Endothelial cell of umbilical vein (primary cell): ENCODE results near the gene CIC. TPM values are rescaled to one million over a fixed set of nuclear protein-coding genes. Genes with fewer than 3 reads are reported as not detected.

Experiments used
- BruUV-seq: library from RNA; stranded (reverse); fragments of 400-500 nt; replicated peaks from 2 replicates; lab custom pipeline; 2021; lab: Mats Ljungman, UMichigan
- CTCF ChIA-PET: fragments of 300-600, 350-600 bp; sonication (Branson Sonifier 250); formaldehyde crosslinking; loops from one replicate; lab custom pipeline; 2021; ENCODE audit warnings: antibody characterized with exemption, inconsistent platforms; lab: Charles Lee
- POLR2A ChIA-PET: fragments of 300-600, 350-600 bp; sonication (Branson Sonifier 250); formaldehyde crosslinking; loops from one replicate; lab custom pipeline; 2021; ENCODE audit warnings: antibody characterized with exemption, inconsistent platforms; lab: Charles Lee
- DNase-seq: peaks from one replicate; pipeline ENCODE4 v3.0.0-alpha.2; 2011; ENCODE audit warnings: low read depth, low spot score
- FAIRE-seq: peaks from 2 replicates; lab custom pipeline; 2011; peaks lifted over from hg19 to GRCh38; lab: Jason Lieb, UNC
- H2AFZ ChIP-seq: 2 replicates; pipeline ENCODE4 v1.6.0; 2012; ENCODE audit warnings: low read depth, low read length, control low read depth, inconsistent platforms
- H3K27ac ChIP-seq: 2 replicates; pipeline ENCODE4 v1.5.1; 2011; ENCODE audit warnings: low read depth, mild to moderate bottlenecking, control low read depth, low read length, moderate library complexity; ENCODE audit not compliant: insufficient read depth
- H3K27me3 ChIP-seq, 2 experiments: 2 replicates each; pipeline versions ENCODE4 v1.6.0 to v1.6.1; 2011; ENCODE audit warnings: low read length in 2 of 2, mixed read lengths in 1 of 2; ENCODE audit not compliant: control insufficient read depth in 2 of 2, insufficient read depth in 2 of 2
- H3K36me3 ChIP-seq, 2 experiments: 2 replicates in 1 of 2; 3 replicates in 1 of 2; pipeline ENCODE4 v1.5.1; 2011; ENCODE audit warnings: low read length in 2 of 2, mild to moderate bottlenecking in 1 of 2, moderate library complexity in 1 of 2; ENCODE audit not compliant: control insufficient read depth in 2 of 2, insufficient read depth in 2 of 2; ENCODE audit errors: extremely low read depth in 1 of 2
- H3K4me1 ChIP-seq: 3 replicates; pipeline ENCODE4 v1.5.1; 2011; ENCODE audit warnings: mild to moderate bottlenecking, low read length; ENCODE audit not compliant: control insufficient read depth, insufficient read depth; ENCODE audit errors: extremely low read depth
- H3K4me2 ChIP-seq: 2 replicates; pipeline ENCODE4 v1.6.1; 2011; ENCODE audit warnings: low read length, control low read depth, mixed read lengths; ENCODE audit not compliant: insufficient read depth
- H3K4me3 ChIP-seq, 3 experiments: fragments of 200-600 bp in 1 of 3; sonication (generic), shearing (Covaris generic) in 1 of 3; replicated peaks in 1 of 3; 2 replicates each; pipeline ENCODE4 v1.5.1; 2011 to 2016; ENCODE audit warnings: control low read depth in 3 of 3, low read length in 3 of 3, mild to moderate bottlenecking in 2 of 3, inconsistent platforms in 1 of 3, low read depth in 1 of 3, moderate library complexity in 1 of 3; ENCODE audit not compliant: insufficient read depth in 1 of 3
- H3K79me2 ChIP-seq: 2 replicates; pipeline ENCODE4 v1.6.0; 2012; ENCODE audit warnings: low read length, inconsistent platforms; ENCODE audit not compliant: control insufficient read depth, insufficient read depth
- H3K9ac ChIP-seq: replicated peaks from 2 replicates; pipeline ENCODE3; 2011; ENCODE audit warnings: low read length, control low read depth; ENCODE audit not compliant: insufficient read depth; ENCODE audit errors: extremely low read depth
- H3K9me1 ChIP-seq: replicated peaks from 3 replicates; pipeline ENCODE4 v1.6.0; 2011; ENCODE audit warnings: mild to moderate bottlenecking, low read length; ENCODE audit not compliant: control insufficient read depth, insufficient read depth; ENCODE audit errors: extremely low read depth
- H3K9me3 ChIP-seq: replicated peaks from 2 replicates; pipeline ENCODE4 v1.5.1; 2012; ENCODE audit warnings: low read length, inconsistent platforms; ENCODE audit not compliant: control insufficient read depth, insufficient read depth
- H4K20me1 ChIP-seq: replicated peaks from 2 replicates; pipeline ENCODE3; 2011; ENCODE audit warnings: mild to moderate bottlenecking, low read length; ENCODE audit not compliant: control insufficient read depth, insufficient read depth; ENCODE audit errors: extremely low read depth
- EZH2 ChIP-seq: IDR thresholded peaks from 2 replicates; pipeline ENCODE4 v1.6.1; 2012; ENCODE audit warnings: borderline replicate concordance, low read depth, mild to moderate bottlenecking, moderate library complexity, low read length, inconsistent platforms; ENCODE audit not compliant: severe bottlenecking
- FOS ChIP-seq: IDR thresholded peaks from 2 replicates; pipeline ENCODE4 v1.6.1; 2011; ENCODE audit warnings: mild to moderate bottlenecking, low read length, moderate library complexity, borderline replicate concordance; ENCODE audit not compliant: insufficient read depth
- GATA2 ChIP-seq: IDR thresholded peaks from 2 replicates; pipeline ENCODE4 v1.7.0; 2011; ENCODE audit warnings: low read depth, mild to moderate bottlenecking, moderate library complexity, mixed read lengths, low read length; ENCODE audit not compliant: insufficient read length, insufficient read depth
- JUN ChIP-seq: IDR thresholded peaks from 2 replicates; pipeline ENCODE4 v1.6.1; 2011; ENCODE audit warnings: borderline replicate concordance, low read depth; ENCODE audit not compliant: insufficient read length, insufficient read depth
- MAX ChIP-seq: IDR thresholded peaks from 2 replicates; pipeline ENCODE4 v1.6.1; 2011; ENCODE audit not compliant: insufficient read depth, insufficient read length
- MYC ChIP-seq: IDR thresholded peaks from one replicate; pipeline ENCODE4 v1.6.1; 2011; ENCODE audit warnings: mild to moderate bottlenecking, low read depth, low read length
- POLR2A ChIP-seq: IDR thresholded peaks from 2 replicates; pipeline ENCODE4 v1.6.1; 2012; ENCODE audit warnings: low read depth, mild to moderate bottlenecking, control low read depth, low read length
- POLR2AphosphoS5 ChIP-seq: IDR thresholded peaks from 2 replicates; pipeline ENCODE4 v1.6.1; 2012; ENCODE audit warnings: low read depth, mild to moderate bottlenecking, control low read depth, low read length, moderate library complexity; ENCODE audit not compliant: insufficient read depth
- dilution Hi-C: fragments of 300-500 bp; cut with MboI; formaldehyde crosslinking; loops from one replicate; pipeline ENCODE4 v1.15.0; 2019; ENCODE audit warnings: low sequenced_read_pairs; ENCODE audit not compliant: extremely low pct_ligation_motif_present
- intact Hi-C: fragments of 100-400 bp; cut with micrococcal nuclease; formaldehyde crosslinking; loops from one replicate; pipeline ENCODE4 v1.10.0; 2022
- polyA plus RNA-seq, 4 experiments: library from polyadenylated mRNA; depleted of rRNA in 3 of 4; stranded (reverse) in 3 of 4; unstranded in 1 of 4; fragments of >200 nt; gene quantifications; 2 replicates each; pipeline versions ENCODE4 v1.2.1 to v1.2.3, GENCODE V29; 2011 to 2012; ENCODE audit warnings: missing spikeins in 1 of 4
- total RNA-seq: library from RNA; stranded (reverse); gene quantifications from 2 replicates; pipeline ENCODE4 v1.2.3, GENCODE V29; 2021
- TF ChIP-seq, protein P1 (sequence below), 2 donors: IDR thresholded peaks; 1 replicate in 1 of 2; 2 replicates in 1 of 2; pipeline ENCODE4 v1.5.1; 2011; ENCODE audit warnings: low read length in 2 of 2, mild to moderate bottlenecking in 2 of 2, moderate library complexity in 2 of 2, control low read depth in 1 of 2, inconsistent platforms in 1 of 2, low read depth in 1 of 2; ENCODE audit not compliant: insufficient read depth in 1 of 2; ENCODE audit errors: extremely low read depth in 1 of 2

Gene CIC
- total and polyA plus RNA-seq, 2 donors (not counting 3 experiments of a cell fraction or from before 2014, with no cell fraction given) = 18.4 to 86.0 TPM

DNA sequence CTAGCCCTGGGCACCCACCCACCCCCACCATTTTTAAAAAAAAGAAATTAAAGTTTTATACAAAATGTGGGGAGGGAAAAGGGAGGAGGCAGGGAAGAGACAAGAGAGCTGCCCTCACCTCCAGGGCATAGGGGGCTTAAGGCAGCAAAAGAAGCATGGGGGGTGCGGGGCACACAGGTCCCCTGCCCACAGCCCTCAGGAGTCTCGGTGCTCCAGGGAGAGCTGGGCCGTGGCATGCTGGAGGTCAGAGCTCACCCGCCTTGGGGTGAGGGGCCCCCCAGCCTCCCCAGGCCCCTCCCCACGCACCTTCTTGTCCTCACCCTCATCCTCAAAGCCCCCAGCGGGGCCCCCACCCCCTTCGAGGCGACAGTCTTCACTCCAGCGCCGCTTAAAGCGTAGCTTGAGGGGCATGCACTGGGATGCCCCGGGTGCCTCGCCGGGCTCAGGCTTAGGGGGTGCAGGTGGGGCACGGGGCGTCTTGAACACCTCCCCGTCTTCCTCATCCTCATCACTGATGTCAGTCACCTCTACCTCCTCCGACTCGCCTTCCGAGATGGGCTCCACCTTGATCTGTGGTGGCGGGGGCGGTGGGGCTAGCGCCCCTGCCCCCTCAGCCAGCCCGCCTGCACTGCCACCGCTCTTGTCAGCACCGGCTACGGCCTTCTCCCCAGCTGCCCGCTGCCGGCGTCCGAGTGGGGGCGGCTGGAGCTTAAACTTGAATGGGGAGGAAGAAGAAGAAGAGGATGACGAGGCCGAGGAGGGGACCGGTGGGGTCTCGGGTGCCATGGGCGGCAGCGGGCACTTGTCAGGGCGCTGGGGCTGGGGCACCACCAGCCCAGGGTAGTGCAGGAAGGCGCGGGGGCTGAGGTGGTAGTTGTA lies 20.5 kb upstream of the CIC start:
- H3K36me3 ChIP-seq = peaks cover 7 to 27% of the 10 kb centered on the region in 2 experiments
- intact Hi-C loops = no loop called here
- no peak overlapping the region for H3K4me2 ChIP-seq
- H3K9me1 ChIP-seq = no peaks in the 10 kb centered on the region
- H3K4me1 ChIP-seq = peaks cover 45% of the 10 kb centered on the region
- H2AFZ ChIP-seq = no peak overlapping the region
- no peaks in the 10 kb centered on the region for H3K27me3 ChIP-seq
- BruUV-seq = no TSS peak
- H3K4me3 ChIP-seq = no peak overlapping the region
- FAIRE-seq (no peak), DNase-seq (no peak)
- no peaks in the 10 kb centered on the region for H3K9me3 ChIP-seq
- H3K27ac ChIP-seq = no peak overlapping the region
- TF ChIP-seq FOS = no peak
- TF ChIP-seq, protein P1, sequence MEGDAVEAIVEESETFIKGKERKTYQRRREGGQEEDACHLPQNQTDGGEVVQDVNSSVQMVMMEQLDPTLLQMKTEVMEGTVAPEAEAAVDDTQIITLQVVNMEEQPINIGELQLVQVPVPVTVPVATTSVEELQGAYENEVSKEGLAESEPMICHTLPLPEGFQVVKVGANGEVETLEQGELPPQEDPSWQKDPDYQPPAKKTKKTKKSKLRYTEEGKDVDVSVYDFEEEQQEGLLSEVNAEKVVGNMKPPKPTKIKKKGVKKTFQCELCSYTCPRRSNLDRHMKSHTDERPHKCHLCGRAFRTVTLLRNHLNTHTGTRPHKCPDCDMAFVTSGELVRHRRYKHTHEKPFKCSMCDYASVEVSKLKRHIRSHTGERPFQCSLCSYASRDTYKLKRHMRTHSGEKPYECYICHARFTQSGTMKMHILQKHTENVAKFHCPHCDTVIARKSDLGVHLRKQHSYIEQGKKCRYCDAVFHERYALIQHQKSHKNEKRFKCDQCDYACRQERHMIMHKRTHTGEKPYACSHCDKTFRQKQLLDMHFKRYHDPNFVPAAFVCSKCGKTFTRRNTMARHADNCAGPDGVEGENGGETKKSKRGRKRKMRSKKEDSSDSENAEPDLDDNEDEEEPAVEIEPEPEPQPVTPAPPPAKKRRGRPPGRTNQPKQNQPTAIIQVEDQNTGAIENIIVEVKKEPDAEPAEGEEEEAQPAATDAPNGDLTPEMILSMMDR (IDR thresholded peaks at IDR 0.05; ENCODE audit: extremely low read depth in 1 of 2, insufficient read depth in 1 of 2, low read depth in 1 of 2, low read length in 2 of 2) = no peak
- TF ChIP-seq EZH2 = no peak
- TF ChIP-seq MAX = no peak
- TF ChIP-seq JUN = no peak
- no peak for TF ChIP-seq POLR2AphosphoS5
- TF ChIP-seq MYC = no peak
- no peak for TF ChIP-seq GATA2
- TF ChIP-seq POLR2A = no peak
- H3K9ac ChIP-seq = no peak overlapping the region
- CTCF ChIA-PET = interaction anchor here (11.8 kb wide), 1 partner anchor 31 kb away, joined by 365 read pairs; no protein-coding TSS in a partner anchor
- POLR2A ChIA-PET = interaction anchor here (1.1 kb wide), 2 partner anchors 31 to 33 kb away, joined by 3 to 9 read pairs; no protein-coding TSS in a partner anchor
- dilution Hi-C loops = no loop called here
- H4K20me1 ChIP-seq = no peaks in the 10 kb centered on the region
- peaks cover 42% of the 10 kb centered on the region for H3K79me2 ChIP-seq
